ENCODE measurements around the gene RGS3.

Gene RGS3

DNA sequence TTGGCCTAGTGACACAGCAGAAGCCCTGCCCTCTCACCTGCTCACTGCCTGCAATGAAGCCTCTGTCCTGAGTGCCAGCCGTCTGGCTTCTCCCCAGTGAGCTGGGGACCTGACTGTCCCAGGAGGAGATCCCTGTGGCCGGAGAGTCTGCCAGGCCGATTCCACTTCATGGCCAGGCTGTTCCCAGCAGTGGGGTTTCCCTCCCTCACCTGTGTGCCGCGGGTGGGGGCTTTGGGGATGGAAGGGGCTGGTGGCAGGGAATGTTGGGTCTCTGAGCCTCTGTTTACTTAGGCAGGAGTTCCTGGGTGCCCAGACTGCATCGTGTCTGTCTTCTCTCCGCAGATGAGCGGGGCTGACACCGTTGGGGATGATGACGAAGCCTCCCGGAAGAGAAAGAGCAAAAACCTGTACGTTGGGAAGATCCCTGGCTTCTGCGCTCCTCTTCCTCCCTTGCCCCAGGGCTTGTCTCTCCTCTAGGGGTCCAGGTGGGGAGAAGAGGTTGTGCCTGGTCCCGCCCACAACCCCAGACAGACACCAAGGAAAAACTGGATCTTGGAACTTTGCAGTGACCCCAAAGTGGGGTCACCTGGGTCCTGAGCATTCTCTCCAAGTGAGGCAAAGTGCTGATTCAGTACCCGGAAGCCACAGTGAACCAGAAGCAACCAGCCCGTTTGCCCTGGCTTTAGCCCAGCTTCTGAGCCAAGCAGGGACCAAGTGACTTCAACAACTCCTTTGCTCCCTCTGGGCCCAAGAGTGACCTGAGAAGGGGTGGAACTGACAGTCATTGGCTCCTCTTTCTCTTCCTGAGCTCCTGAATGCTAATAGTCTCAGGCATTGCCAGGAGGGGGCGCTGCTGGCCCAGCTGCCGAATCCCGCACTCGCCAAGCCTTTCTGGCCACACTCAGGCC, 127.7 kb downstream of the RGS3 start:
- peak; percentile 70 to 85 for DNase-seq

DNA sequence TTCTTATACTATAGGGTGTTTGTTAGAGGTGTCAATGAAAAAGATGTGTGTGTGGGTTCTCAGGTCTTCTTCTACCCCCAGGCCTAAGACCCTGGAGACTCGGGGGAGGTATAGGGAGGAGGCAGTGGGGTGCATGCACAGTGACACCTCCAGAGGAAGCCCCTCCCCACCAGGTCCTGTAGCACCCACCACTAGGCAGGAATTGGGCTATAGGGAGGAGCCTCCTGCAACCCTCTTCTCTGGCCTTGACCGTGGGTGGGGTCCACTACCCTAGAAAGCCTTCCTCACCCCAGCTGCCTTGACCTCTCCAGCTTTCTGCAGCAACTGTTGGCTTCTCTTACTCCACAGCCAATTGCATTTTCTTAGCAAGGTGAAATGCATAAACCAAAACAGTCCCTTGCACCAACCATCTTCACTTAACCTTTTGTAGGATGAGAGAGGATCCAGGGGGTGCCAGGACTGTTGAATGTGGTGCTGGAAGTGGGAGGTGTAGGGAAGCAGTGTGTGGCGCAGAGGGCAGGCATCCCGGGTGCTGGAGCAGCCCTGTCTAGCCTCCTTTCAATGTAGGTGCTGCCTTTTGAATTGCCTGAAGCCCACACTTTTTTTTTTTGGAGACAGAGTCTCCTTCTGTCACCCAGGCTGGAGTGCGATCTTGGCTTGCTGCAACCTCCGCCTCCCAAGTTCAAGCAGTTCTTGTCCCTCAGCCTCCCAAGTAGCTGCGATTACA, 128.5 kb downstream of the RGS3 start:
- DNase-seq: no peak

DNA sequence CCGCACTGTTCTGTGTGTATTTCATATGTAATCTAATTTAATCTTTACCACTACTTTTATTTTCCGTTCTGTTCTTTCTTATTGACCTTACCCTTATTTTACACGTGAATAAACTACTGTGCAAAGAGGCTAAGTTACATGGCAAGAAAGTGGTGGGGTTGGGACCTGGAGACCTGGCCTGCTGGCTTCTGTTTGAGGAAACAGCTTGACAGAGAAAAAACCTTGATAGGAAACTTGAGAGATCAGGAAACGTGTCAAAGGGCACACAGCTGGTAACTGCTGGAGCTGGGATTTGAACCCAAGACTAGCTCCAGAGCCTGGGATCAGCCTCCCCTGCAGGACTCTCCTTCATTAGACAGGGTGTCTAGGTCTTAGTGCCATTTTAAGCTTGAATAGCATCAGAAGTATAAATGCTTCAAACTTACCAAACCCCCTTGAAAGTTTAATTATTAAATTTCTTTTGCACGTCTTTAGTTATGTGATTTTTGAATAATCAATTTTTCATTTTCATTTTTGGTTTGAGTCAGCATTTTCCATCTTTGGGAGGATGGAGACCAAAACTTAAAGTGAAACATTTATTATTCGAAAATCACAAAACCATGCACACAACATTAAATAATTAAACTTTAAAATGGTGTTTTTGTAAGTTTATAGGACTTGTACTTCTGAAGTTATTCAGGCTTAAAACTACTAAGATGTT, 129.5 kb downstream of the RGS3 start:
- DNase-seq: peak; percentile 4 to 7

DNA sequence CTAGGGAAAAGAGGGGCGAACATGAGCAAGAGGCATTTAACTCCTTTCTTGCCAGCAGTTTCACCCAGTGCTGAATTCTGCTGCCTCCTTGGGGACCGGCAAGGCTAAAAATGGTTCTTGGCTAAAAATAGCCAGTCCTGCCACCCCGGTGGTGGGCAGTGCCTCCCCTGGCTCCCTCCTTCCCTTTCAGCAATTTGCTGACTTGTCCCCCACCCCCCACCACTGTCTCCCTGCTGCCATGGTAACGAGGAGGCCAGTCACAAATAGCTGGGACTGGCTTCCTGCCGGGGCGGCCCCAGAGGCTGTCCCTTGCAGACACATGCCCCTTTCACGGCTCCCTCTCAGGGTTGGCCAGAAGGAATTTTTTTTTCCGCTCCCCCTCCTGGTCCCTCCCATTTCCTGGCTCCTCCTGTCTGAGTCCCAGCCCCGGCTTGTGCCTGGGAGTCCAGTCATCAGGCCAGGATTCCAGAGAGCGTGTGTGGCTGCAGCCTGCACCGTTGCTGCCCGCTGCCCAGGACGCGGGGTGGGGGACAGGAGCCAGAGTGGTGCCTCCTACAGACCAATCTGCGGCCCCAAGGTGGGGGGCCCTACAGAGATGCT, 130.3 kb downstream of the RGS3 start:
- peak; percentile 82 to 92 for DNase-seq

DNA sequence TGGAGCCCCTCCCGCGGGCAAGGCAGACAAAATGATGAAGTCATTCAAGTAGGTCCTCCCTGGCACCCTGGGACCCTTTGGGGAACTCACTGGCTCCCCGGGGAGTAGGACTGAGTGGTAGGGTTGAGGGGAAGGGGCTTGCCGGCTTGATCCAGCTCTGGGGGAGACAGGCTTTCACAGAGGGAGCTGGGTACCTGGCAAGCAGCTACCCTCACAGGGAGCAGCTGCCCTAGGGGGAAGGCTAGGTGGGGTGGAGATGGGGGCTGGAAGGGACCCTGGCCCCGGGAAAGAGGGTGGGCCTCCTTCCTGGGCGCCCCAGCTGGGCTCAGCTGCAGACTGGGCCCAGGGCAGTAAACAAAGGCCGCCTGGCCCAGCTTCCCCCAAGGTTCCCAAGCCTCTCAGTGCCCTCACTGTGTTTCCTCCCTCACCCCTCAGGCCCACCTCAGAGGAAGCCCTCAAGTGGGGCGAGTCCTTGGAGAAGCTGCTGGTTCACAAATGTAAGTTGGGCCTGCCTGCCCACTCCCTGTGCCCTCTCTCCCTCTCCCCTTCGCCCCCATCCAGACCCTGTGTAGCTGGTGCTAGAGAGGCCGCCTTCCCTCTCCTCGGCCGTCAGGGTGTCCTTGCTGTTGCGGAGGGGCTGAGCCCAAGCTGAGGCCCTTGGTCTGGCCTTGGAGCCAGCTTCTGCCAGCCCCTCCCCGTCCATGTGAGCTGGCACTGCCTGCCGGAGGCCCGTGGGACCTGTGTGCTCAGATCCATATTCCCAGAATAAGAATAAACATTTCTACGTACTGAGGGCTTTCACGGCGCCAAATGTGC, 131.2 kb downstream of the RGS3 start:
- DNase-seq: no peak

DNA sequence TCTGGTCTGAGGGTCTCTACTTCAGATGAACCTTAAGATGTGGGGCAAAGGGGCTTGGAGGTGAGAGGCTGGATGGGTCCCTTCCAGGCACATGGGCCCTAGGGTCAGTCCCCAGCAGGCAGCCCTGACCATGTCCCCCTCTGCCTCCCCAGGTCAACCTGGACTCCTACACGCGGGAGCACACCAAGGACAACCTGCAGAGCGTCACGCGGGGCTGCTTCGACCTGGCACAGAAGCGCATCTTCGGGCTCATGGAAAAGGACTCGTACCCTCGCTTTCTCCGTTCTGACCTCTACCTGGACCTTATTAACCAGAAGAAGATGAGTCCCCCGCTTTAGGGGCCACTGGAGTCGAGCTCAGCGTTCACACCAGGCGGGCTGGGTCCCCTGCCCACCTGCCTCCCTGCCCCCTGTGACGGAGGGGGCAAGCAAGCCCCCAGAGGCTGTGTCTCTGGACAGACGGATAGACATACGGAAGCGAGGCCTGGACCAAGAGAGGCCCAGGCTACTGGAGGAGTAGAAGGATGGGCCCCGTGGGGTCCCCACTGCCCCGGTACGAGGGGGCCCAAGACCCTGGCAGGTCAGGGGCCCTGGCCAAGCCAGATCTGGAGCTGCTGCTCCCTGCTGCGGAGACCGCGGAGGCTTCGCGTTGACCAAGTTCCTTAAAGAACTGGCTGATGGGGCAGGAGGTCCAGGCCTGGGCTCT, 133.2 kb downstream of the RGS3 start:
- no peak for DNase-seq

DNA sequence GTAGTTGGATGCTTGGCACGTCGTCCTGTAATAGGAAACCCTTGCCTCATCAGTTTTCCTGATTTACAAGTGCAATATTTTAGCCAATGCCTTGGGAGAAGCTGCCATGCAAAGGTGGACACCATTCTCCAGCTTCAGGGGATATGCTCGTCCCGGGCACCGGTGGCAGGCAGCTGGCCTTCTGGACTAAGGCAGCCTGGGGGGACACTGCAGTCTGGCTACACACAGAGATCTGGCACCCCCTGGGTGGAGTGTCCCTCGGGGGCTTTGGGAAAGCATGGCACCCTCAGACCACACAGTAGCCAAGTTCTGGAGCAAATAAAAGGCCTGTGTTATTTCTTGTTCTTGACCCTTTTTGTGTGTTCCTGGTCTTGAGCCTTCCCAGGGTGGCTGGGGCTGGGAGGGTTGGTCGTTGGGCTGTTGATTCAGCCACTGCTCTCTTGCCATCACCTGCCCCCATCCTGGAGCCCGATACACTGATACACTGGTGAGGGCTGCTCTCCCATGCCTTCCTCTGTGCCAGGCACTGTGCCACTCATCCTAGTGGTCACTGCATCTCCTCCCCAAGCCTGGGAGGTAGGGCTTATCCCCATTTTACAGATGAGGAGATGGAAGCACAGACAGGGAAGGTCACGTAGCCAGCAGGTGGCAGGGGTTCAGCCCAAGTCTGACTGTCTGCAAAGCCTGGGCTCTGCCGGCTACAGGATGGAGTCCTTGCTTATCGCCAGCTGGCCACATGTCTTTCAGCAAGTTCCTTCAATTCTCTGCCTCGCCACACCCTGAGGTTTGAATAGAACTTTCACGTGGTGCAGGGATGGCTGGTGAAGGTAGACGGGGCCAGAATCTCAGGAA, 134.1 kb downstream of the RGS3 start:
- DNase-seq: no peak

DNA sequence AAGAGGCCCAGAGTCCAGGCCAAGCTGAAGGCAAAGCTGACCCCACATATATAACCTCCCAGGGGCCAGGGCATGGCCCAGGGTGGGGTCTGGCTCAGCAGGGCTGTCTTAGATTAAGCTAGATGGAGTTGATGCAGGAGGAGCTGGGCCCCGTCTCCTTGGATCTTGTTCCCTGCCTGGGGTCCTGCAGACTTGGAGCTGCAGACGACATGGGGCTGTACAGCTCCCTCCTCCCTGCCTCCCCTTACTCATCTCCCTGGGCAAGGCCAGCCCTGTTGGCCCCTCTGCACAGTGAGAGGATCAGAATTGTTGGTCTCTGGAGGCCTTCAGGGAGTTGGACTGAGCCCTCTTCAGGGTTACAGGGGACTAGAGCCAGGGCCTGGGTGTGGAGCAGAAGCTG, 134.9 kb downstream of the RGS3 start:
- no peak for DNase-seq

DNA sequence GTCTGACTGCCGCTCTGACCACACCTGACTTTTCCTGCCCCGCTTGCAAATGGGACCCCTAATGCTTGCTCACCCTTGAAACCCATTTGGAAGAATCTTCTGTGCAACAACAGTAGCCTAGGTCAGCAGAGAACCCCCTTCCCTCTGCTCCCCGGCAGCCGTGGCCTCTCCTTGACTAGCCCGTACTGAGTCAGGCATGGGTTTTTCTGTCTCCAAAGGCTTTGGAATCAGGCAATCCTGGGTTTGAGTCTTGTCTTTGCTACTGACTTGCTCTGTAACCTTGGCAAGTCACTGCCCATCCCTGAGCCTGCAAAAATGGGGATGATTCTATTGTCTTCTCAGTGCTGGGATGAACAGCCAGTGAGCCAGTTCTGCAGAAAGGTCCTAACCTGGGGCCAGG, 135.4 kb downstream of the RGS3 start:
- no peak for DNase-seq

DNA sequence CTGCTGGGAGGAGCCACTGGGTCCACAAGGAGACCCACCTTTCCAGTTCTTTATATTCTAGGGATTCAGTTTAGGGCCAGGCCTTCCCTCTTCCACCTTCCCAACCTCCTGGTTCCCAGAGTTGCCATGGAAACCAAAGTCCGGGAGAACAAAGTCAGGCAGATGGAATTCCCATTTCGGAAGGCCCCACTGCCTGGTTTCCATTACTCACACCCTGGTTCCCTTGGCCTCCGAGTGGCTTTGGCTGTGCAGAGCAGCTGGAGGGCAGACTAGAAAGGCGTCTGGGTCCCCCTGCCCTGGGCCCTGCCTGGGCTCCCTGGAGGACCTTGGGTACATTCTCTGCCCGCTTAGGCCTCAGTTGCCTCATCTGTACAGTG, 136.1 kb downstream of the RGS3 start:
- no peak for DNase-seq

DNA sequence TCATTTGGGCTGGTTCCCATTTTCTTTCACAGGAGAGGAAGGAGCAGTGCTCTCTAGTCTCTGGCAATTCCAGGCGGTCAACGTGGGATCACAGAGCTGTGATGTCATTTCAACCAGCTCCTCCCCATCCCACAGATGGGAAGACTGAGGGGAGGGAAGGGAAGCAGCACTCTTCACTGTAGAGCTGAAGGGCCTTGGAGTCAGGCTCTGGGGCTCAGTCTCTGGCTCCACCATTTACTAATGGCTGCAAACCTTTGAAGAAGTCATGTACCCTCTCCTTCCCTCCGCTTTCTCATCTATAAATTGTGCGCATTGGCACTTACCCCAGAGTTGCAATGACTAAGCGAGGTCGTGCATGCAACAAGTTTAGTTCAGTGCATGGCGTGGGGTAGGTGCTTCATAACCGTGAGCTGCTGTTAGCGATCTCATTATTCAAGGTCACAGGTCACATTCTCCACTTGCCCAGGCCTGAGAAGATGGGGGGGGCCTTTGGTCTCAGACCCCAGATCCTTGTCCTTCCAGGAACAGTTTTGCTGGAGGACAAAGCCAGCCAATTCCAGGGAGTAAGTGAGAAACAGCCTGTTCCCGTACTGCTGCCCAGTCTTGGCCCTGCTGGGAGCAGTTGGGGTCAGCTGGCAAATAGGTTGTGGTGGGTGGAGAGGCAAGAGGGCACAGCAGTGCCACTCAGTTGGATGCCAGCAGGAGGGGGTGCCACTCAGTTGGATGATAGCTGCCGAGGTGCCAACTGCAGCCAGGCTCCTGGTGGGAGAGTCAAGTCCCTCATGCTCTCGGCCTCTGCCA, 136.7 kb downstream of the RGS3 start:
- DNase-seq: no peak

DNA sequence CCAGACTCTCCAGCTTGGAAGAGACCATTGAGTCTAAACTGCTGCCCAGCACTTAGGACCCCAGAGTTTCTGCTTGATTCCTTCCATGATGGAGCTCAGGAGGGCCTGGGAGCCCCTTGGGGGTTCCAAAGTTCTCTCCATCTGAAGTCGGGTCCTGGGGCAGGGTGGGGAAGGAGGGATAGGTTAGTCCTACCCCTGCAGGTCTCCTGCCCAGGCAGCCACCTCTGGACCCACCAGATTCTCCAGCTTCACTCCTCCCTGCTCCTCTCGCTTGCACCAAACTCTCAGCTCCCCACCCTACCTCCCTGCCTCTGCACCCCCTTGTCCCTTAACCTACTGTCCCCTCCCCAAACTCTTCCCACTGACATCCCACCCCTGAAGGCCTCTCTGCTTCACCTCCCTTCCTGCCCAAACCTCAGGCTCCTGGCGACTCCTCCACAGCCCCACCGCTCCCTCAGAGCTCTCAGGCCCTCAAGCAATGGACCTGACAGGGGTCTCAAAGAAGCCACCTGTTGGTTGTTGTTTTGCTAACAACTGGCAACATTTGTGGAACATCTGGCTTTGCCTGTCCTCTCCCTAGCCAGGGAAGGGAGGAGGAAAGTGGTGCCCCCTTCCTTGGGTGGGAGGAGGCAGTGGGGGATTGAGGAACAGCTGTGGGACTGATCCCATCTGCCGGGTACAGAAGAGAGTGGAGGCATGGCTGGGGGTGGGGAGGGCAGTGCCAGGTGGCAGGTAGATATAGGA, 137.5 kb downstream of the RGS3 start:
- DNase-seq: no peak

DNA sequence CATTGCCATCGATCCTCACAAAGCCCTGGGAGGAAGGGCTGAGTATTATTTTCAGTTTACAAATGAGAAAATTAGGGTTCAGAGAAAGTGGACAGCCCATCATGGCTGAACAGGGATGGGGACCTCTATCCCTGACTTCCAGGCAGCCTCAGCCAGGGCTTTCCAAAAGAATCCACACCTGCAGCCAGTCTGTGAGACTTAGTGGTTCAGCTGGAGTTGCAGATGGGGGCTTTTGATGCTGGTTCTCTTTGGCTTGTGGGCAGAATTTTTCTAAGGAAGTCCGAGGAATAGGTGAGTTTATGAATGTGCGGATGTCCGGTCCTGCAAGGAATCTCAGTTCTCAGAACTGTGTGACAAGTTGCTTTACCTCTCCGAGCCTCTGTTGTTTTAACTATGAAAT, 138.1 kb downstream of the RGS3 start:
- DNase-seq: no peak

DNA sequence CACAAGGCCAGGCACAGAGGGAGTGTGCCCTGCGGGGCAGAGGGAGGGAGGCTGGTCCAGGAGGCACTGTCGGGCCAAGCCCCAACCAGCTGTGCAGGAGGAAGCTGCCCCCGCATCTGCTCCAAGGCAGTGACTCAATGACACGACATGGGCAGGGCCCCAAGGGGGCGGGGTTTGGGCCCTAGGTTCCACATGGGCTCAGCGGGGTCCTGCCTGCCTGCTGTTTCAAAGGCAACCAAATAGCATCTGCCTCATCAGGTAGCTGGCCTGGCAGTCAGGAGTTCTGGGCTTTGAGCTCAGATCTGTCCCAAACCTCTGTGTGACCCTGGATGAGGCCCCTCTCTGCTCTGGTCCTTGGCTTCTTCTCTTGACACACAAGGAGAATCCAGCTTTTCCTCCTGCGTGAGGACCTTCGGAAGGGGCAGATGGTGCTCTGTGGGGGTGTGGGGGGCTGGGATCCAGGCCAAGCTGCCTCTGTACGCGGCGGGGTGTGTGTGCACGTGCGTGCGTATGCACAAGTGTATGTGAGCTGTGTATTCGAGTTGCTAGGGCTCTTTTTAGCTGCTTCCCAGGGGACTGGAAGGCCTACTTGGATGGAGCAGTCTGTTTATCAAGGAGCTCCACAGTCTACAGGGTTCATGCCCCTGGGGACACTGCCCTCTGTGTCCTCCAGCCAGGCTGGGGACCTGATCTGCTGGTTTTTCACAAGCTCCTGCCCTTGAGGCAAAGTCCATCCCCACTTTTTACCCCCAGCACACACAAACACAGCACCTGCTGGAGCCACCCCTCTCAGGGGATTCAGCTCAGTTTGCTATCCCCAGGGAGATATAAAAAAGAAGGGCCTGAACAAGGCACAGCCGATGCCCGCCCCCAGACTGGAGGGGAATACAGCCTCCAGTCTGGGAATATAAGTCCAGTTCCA, 138.9 kb downstream of the RGS3 start:
- peak; percentile 74 to 80 for DNase-seq

DNA sequence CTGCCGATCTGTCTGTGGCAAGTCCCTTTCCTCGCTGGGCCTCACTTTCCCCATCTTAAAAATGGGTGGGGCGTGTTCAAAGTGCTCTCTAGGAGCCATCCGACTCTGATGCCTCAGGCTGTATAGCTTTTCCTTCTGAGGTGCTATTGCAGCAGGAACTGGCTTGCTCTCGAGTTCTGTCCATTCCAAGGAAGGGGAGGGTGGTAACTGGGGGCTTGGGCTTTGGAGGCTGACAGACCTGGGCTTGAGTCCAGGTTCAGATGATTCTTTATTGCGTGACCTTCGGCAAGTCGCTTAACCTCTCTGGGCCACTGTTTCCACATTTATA, 139.5 kb downstream of the RGS3 start:
- no peak for DNase-seq

DNA sequence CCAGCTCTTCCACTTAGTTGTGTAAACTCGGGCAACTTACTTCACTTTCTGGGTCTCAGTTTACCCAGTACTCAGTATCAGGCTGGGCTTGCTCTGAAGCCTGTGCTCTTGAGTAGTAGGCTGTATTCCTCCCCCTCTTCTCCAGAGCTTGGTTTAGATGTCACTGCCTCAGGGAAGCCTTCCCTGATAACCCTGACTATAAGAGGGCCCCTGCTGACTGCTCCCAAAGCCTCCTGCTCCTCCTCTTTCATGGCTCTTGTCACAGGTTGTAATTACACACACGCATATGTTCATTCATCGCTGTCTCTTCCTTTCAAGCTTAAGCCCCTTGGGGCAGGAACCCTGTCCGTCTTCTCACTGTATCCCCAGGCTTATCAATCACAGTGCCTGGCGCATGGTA, 140.2 kb downstream of the RGS3 start:
- no peak for DNase-seq

DNA sequence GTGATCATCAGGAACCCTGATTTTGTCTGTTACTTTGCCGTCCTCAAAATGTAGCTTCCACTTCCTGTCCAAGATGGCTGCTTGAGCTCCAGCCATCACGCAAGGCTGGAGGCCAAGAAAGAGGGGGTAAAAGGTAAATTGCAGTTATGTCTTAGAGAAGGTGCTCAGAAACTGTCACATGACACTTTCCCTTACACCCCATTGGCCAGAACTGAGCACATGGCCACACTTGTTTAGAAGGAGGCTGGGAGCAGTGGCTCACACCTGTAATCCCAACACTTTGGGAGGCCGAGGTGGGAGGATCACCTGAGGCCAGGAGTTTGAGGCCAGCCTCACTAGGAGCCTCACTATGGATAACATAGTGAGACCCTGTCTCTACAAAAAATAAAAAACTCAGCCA, 140.9 kb downstream of the RGS3 start:
- no peak for DNase-seq

DNA sequence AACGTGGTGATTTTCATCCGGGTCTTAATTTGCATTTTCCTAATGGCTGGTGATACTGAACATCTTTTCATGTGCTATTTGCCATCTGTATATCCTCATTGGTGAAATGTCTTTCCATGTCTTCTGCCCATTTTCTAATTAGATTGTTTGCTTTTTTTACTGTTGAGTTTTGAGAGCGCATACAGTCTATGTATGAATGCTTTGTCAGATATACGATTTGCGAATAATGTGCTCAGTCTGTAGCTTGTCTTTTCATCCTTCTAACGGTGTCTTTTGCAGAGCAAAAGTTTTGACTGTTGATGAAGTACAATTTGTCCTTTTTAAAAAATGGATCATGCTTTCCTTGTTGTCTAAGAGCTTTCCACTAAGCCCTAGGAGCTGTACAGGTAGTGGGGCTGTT, 143.0 kb downstream of the RGS3 start:
- no peak for DNase-seq
